Endothelial cell of umbilical vein (primary cell): ENCODE data around the gene ACOT13. TPM values are rescaled to one million over a fixed set of nuclear protein-coding genes. Genes with fewer than 3 reads are reported as not detected.

Source experiments
- BruUV-seq: library from RNA; stranded (reverse); fragments of 400-500 nt; replicated peaks from 2 replicates; lab custom pipeline; 2021; lab: Mats Ljungman, UMichigan
- CTCF ChIA-PET: fragments of 300-600, 350-600 bp; sonication (Branson Sonifier 250); formaldehyde crosslinking; loops from one replicate; lab custom pipeline; 2021; ENCODE audit warnings: antibody characterized with exemption, inconsistent platforms; lab: Charles Lee
- POLR2A ChIA-PET: fragments of 300-600, 350-600 bp; sonication (Branson Sonifier 250); formaldehyde crosslinking; loops from one replicate; lab custom pipeline; 2021; ENCODE audit warnings: antibody characterized with exemption, inconsistent platforms; lab: Charles Lee
- DNase-seq: peaks from one replicate; pipeline ENCODE4 v3.0.0-alpha.2; 2011; ENCODE audit warnings: low read depth, low spot score
- FAIRE-seq: peaks from 2 replicates; lab custom pipeline; 2011; peaks lifted over from hg19 to GRCh38; lab: Jason Lieb, UNC
- H2AFZ ChIP-seq: 2 replicates; pipeline ENCODE4 v1.6.0; 2012; ENCODE audit warnings: low read depth, low read length, control low read depth, inconsistent platforms
- H3K27ac ChIP-seq: 2 replicates; pipeline ENCODE4 v1.5.1; 2011; ENCODE audit warnings: low read depth, mild to moderate bottlenecking, control low read depth, low read length, moderate library complexity; ENCODE audit not compliant: insufficient read depth
- H3K27me3 ChIP-seq, 2 experiments: 2 replicates each; pipeline versions ENCODE4 v1.6.0 to v1.6.1; 2011; ENCODE audit warnings: low read length in 2 of 2, mixed read lengths in 1 of 2; ENCODE audit not compliant: control insufficient read depth in 2 of 2, insufficient read depth in 2 of 2
- H3K36me3 ChIP-seq, 2 experiments: 2 replicates in 1 of 2; 3 replicates in 1 of 2; pipeline ENCODE4 v1.5.1; 2011; ENCODE audit warnings: low read length in 2 of 2, mild to moderate bottlenecking in 1 of 2, moderate library complexity in 1 of 2; ENCODE audit not compliant: control insufficient read depth in 2 of 2, insufficient read depth in 2 of 2; ENCODE audit errors: extremely low read depth in 1 of 2
- H3K4me1 ChIP-seq: 3 replicates; pipeline ENCODE4 v1.5.1; 2011; ENCODE audit warnings: mild to moderate bottlenecking, low read length; ENCODE audit not compliant: control insufficient read depth, insufficient read depth; ENCODE audit errors: extremely low read depth
- H3K4me2 ChIP-seq: 2 replicates; pipeline ENCODE4 v1.6.1; 2011; ENCODE audit warnings: low read length, control low read depth, mixed read lengths; ENCODE audit not compliant: insufficient read depth
- H3K4me3 ChIP-seq, 3 experiments: fragments of 200-600 bp in 1 of 3; sonication (generic), shearing (Covaris generic) in 1 of 3; replicated peaks in 1 of 3; 2 replicates each; pipeline ENCODE4 v1.5.1; 2011 to 2016; ENCODE audit warnings: control low read depth in 3 of 3, low read length in 3 of 3, mild to moderate bottlenecking in 2 of 3, inconsistent platforms in 1 of 3, low read depth in 1 of 3, moderate library complexity in 1 of 3; ENCODE audit not compliant: insufficient read depth in 1 of 3
- H3K79me2 ChIP-seq: 2 replicates; pipeline ENCODE4 v1.6.0; 2012; ENCODE audit warnings: low read length, inconsistent platforms; ENCODE audit not compliant: control insufficient read depth, insufficient read depth
- H3K9ac ChIP-seq: replicated peaks from 2 replicates; pipeline ENCODE3; 2011; ENCODE audit warnings: low read length, control low read depth; ENCODE audit not compliant: insufficient read depth; ENCODE audit errors: extremely low read depth
- H3K9me1 ChIP-seq: replicated peaks from 3 replicates; pipeline ENCODE4 v1.6.0; 2011; ENCODE audit warnings: mild to moderate bottlenecking, low read length; ENCODE audit not compliant: control insufficient read depth, insufficient read depth; ENCODE audit errors: extremely low read depth
- H3K9me3 ChIP-seq: replicated peaks from 2 replicates; pipeline ENCODE4 v1.5.1; 2012; ENCODE audit warnings: low read length, inconsistent platforms; ENCODE audit not compliant: control insufficient read depth, insufficient read depth
- H4K20me1 ChIP-seq: replicated peaks from 2 replicates; pipeline ENCODE3; 2011; ENCODE audit warnings: mild to moderate bottlenecking, low read length; ENCODE audit not compliant: control insufficient read depth, insufficient read depth; ENCODE audit errors: extremely low read depth
- EZH2 ChIP-seq: IDR thresholded peaks from 2 replicates; pipeline ENCODE4 v1.6.1; 2012; ENCODE audit warnings: borderline replicate concordance, low read depth, mild to moderate bottlenecking, moderate library complexity, low read length, inconsistent platforms; ENCODE audit not compliant: severe bottlenecking
- FOS ChIP-seq: IDR thresholded peaks from 2 replicates; pipeline ENCODE4 v1.6.1; 2011; ENCODE audit warnings: mild to moderate bottlenecking, low read length, moderate library complexity, borderline replicate concordance; ENCODE audit not compliant: insufficient read depth
- GATA2 ChIP-seq: IDR thresholded peaks from 2 replicates; pipeline ENCODE4 v1.7.0; 2011; ENCODE audit warnings: low read depth, mild to moderate bottlenecking, moderate library complexity, mixed read lengths, low read length; ENCODE audit not compliant: insufficient read length, insufficient read depth
- JUN ChIP-seq: IDR thresholded peaks from 2 replicates; pipeline ENCODE4 v1.6.1; 2011; ENCODE audit warnings: borderline replicate concordance, low read depth; ENCODE audit not compliant: insufficient read length, insufficient read depth
- MYC ChIP-seq: IDR thresholded peaks from one replicate; pipeline ENCODE4 v1.6.1; 2011; ENCODE audit warnings: mild to moderate bottlenecking, low read depth, low read length
- POLR2A ChIP-seq: IDR thresholded peaks from 2 replicates; pipeline ENCODE4 v1.6.1; 2012; ENCODE audit warnings: low read depth, mild to moderate bottlenecking, control low read depth, low read length
- POLR2AphosphoS5 ChIP-seq: IDR thresholded peaks from 2 replicates; pipeline ENCODE4 v1.6.1; 2012; ENCODE audit warnings: low read depth, mild to moderate bottlenecking, control low read depth, low read length, moderate library complexity; ENCODE audit not compliant: insufficient read depth
- dilution Hi-C: fragments of 300-500 bp; cut with MboI; formaldehyde crosslinking; loops from one replicate; pipeline ENCODE4 v1.15.0; 2019; ENCODE audit warnings: low sequenced_read_pairs; ENCODE audit not compliant: extremely low pct_ligation_motif_present
- intact Hi-C: fragments of 100-400 bp; cut with micrococcal nuclease; formaldehyde crosslinking; loops from one replicate; pipeline ENCODE4 v1.10.0; 2022
- polyA plus RNA-seq, 4 experiments: library from polyadenylated mRNA; depleted of rRNA in 3 of 4; stranded (reverse) in 3 of 4; unstranded in 1 of 4; fragments of >200 nt; gene quantifications; 2 replicates each; pipeline versions ENCODE4 v1.2.1 to v1.2.3, GENCODE V29; 2011 to 2012; ENCODE audit warnings: missing spikeins in 1 of 4
- total RNA-seq: library from RNA; stranded (reverse); gene quantifications from 2 replicates; pipeline ENCODE4 v1.2.3, GENCODE V29; 2021
- TF ChIP-seq, protein P1 (sequence below): IDR thresholded peaks from 2 replicates; pipeline ENCODE4 v1.6.1; 2011; ENCODE audit not compliant: insufficient read depth, insufficient read length
- TF ChIP-seq, protein P2 (sequence below), 2 donors: IDR thresholded peaks; 1 replicate in 1 of 2; 2 replicates in 1 of 2; pipeline ENCODE4 v1.5.1; 2011; ENCODE audit warnings: low read length in 2 of 2, mild to moderate bottlenecking in 2 of 2, moderate library complexity in 2 of 2, control low read depth in 1 of 2, inconsistent platforms in 1 of 2, low read depth in 1 of 2; ENCODE audit not compliant: insufficient read depth in 1 of 2; ENCODE audit errors: extremely low read depth in 1 of 2

ACOT13 gene
- total and polyA plus RNA-seq, 2 donors (not counting 3 experiments of a cell fraction or from before 2014, with no cell fraction given): 7.7 to 24.1 TPM

DNA sequence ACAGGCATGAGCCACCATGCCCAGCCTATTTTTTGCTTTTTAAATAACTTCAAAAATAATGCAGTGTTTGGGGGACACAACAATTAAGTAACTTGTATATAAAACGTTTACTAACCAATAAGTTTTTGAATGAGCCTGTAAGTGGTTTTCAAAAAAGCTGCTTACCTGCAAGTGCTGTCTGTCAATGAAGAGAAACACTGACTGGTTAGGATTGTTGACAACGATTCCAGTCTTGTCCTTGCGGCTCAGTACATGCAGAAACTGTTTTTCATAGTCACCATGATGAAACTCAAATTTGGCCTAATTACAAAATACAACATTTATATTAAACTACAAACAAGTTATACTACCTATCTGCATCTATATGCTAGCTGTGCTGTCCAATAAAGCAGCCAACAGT, 41.7 kb downstream of the ACOT13 start:
- Histone ChIP-seq H3K27me3 (no peaks in the 10 kb centered on the region), H3K4me1 (no peaks in the 10 kb centered on the region), H3K9me1 (no peaks in the 10 kb centered on the region), H3K79me2 (peaks cover 44% of the 10 kb centered on the region), H3K36me3 (peaks cover 42 to 59% of the 10 kb centered on the region in 2 experiments), H3K4me2 (no peak overlapping the region), H2AFZ (no peak overlapping the region), H3K9ac (no peak overlapping the region), H4K20me1 (peaks cover 9% of the 10 kb centered on the region), H3K27ac (no peak overlapping the region), H3K9me3 (no peaks in the 10 kb centered on the region), H3K4me3 (no peak overlapping the region)
- POLR2A ChIA-PET: no interaction called here
- TF ChIP-seq, protein P1, sequence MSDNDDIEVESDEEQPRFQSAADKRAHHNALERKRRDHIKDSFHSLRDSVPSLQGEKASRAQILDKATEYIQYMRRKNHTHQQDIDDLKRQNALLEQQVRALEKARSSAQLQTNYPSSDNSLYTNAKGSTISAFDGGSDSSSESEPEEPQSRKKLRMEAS: no peak
- no peak for TF ChIP-seq FOS
- no peak for TF ChIP-seq POLR2AphosphoS5
- TF ChIP-seq GATA2: no peak
- no peak for TF ChIP-seq JUN
- no peak for TF ChIP-seq POLR2A
- TF ChIP-seq MYC: no peak
- TF ChIP-seq, protein P2, sequence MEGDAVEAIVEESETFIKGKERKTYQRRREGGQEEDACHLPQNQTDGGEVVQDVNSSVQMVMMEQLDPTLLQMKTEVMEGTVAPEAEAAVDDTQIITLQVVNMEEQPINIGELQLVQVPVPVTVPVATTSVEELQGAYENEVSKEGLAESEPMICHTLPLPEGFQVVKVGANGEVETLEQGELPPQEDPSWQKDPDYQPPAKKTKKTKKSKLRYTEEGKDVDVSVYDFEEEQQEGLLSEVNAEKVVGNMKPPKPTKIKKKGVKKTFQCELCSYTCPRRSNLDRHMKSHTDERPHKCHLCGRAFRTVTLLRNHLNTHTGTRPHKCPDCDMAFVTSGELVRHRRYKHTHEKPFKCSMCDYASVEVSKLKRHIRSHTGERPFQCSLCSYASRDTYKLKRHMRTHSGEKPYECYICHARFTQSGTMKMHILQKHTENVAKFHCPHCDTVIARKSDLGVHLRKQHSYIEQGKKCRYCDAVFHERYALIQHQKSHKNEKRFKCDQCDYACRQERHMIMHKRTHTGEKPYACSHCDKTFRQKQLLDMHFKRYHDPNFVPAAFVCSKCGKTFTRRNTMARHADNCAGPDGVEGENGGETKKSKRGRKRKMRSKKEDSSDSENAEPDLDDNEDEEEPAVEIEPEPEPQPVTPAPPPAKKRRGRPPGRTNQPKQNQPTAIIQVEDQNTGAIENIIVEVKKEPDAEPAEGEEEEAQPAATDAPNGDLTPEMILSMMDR (IDR thresholded peaks at IDR 0.05; ENCODE audit: extremely low read depth in 1 of 2, insufficient read depth in 1 of 2, low read depth in 1 of 2, low read length in 2 of 2): no peak
- no peak for TF ChIP-seq EZH2
- intact Hi-C loops: no loop called here
- BruUV-seq: no TSS peak
- FAIRE-seq (no peak), DNase-seq (no peak)
- dilution Hi-C loops: no loop called here
- CTCF ChIA-PET: interaction anchor here (1.5 kb wide), 1 partner anchor 10 kb away, joined by 4 read pairs; the partner anchor contains the start of gene C6orf62
